HG02840 (cell line): Measurements from ENCODE around the gene SLC12A4.

ENCODE experiments used
- ATAC-seq: cut with Tn5 transposase; IDR thresholded peaks from one replicate; pipeline ENCODE4 v1.9.1; 2021; ENCODE audit warnings: mild to moderate bottlenecking, moderate library complexity, moderate number of reproducible peaks; ENCODE audit not compliant: unreplicated experiment, low FRiP score

Gene SLC12A4

DNA sequence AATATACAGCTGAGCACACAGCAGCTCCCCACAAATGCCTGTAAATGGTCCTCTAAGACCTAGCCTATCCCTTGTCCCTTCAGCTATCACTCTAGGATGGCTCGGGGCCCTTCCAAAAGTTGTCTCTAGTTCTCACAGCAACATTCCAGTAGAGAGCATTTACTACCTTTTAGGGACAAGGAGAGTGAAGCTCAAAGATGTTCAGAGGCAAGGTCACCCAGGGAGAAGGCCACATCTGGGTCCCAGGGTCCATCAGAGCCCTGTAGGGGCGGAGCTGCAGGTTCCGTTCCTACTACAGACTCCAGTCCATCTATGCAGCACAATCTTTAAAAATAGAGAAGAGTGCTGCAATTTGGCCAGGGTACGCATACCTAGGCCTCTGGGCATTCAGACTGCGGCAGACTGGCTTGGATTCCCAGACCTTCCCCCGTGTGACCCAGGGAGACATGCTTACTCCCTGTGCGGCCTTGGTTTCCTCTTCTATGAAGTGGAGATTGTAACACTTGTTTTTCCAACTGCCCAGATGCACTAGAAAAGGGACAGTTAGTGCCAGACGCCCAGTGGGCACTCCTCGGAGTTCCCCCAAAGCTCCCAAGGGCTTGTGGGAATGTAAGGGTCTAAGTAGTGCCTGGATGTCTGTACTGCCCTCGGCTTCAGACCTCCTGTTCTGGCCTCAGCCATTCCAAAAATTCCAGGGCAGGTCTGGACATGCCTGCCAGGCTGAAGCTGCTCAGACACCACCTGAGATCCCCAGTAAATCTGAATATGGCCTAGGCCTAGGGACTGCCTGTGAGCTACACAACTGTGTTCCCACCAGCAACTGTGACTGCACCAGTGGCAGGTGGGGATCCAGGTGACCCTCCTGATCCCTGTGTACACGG, 2.5 kb downstream of the SLC12A4 start:
- ATAC-seq, result no peak

DNA sequence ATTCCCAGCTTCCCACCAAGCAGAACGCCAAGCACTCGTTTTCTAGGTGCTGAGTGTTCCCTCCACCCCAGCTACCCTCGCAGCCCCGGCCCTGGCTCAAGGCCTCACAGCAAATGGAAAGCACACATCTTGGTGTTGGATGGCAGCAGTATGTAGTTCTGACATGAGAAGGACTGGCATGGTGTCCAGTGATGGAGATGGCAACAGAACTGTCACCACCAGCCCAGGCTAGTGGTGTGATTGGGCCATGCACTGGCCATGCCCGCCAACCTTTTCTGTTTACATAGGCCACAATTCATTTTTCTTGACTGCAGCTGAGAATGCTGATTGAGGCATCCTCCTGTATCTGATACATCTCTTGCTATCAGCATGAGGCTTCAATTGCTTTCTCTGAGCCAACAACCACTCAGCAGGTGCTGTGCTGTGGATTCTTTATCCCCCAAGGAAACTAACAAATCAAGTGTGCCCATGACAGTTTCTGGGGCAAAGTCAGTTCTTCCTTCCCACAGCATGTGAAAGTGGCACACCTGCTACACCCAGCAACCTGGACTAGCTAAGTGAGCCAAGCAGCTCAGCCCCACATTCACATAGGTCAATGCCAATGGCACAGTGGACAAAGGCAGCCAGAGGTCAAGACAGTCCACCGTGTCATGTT, 3.8 kb downstream of the SLC12A4 start:
- ATAC-seq, result no peak

DNA sequence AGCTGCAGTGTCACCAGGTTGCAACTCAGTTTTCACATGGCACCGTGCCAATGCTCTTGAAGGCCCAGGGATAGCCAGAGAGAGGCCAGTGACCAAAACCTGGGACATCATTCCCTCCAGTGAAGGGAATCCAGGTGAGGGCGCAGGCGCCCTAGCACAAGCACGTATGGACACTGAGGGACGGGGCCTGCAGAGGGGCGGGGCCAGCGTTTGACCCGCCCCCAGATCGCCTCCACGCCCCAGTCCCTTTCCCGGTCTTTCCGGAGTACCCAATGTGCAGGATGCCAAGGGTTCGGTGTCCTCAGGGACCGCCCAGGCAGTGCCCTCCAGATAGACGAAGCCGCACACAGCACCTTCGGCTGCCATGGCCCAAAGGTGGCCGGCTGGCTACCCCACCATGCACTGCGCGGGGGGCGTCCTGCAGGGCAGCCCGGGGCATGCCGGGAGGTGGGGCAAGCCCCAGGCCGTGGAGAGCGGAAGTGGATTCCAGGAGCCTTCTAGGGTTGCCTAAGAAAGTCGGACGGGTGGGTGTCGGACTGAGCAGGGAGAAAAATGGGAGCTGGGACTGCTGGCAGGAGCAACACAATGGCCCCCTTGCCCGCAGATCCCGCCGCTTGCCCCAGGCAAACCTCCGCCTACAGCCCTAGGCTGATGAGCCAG, 4.6 kb downstream of the SLC12A4 start:
- no peak for ATAC-seq

DNA sequence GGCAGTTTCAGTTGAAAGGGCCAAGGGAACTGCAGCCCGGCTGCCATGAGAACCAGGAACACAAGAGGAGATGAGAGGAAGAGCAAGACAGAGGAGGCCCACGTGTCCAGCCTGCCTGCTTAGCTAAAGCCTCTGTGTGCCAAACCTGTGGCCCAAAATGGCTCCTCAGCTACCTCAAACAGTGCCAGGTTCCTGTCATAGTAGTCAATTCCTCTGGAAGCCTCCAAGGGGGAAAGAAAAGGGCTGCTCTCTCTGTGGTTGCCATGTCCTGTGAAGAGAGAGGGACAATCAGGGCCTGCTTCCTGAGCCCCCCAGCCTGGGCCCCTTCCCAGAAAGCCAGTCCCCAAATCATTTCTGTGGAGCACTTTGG, 5.2 kb downstream of the SLC12A4 start:
- ATAC-seq, result no peak

DNA sequence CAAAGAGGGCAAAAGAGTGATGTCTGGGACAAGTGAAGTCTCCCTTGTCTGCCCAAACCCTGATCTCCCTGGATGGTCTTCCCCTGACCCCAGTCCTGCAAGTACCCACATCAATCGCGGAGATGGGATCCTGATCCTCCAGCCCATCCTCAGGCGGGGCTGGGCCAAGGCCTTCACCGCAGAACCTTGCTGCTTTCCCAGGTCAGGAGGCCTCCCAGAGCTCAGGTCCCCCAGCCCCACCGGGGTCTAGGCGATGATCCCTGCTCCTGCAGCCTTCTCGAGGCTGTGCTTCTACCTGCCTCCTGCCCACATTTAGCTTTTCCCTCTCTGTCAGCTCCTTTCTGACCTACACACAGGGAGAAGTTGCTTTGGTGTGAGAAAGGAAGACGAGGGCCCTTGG, 6.3 kb downstream of the SLC12A4 start:
- no peak for ATAC-seq

DNA sequence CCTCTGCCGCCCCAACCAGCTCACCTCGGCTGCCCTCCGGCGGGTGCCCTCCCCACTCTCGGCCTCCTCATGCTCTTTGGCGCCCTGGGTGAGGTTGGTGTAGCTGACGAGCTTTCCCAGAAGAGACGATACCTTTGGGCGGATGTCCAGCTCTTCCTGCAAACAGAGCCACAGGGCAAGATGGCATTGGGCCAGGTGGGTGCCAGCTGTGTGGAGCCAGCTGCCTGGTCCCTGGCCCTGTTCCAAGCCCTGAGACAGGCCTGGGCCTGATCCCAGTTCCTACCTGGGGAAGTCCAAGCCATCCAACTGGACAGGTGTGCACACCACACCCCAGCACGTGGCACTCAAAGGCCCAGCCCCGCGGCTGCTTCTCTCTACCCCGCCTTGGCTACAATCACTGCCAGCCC, 6.9 kb downstream of the SLC12A4 start:
- no peak for ATAC-seq

DNA sequence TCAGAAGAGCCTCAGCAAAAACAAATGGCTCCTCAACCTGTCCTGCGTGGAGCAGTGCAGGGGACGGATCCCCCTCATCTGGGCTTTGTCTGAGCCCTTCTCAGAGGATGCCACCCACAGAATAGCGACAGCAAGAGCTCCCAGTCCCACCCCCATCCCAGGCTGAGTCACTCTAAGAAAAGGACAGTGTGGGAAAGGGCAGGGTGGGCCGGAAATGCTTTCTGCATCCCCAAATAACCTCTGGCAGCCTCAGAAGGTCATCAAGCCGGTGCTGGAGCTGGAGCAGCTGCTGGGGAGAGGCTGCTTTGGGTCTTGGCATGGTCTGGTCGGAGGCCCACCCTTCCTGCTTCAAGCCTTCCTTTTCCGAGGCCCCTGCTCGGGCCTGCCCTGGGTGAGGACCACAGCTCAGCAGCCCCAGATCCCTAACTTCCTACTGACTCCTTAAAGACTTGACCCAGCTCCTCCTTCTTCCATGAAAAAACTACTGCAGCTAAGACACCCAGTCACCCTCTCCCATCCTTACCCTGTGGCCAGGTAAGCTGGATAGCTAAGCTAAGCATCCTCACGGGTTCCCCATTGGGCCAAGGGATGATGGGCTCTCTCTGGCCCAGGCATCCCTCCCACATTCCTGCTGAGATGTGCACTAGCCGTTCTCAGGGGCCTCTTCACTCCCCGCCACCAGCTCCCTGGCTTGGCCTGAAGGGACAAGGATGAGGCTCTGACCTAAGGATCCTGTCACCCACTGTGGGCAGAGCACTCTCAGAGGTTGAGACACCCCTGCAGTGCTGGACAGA, 8.7 kb downstream of the SLC12A4 start:
- no peak for ATAC-seq

DNA sequence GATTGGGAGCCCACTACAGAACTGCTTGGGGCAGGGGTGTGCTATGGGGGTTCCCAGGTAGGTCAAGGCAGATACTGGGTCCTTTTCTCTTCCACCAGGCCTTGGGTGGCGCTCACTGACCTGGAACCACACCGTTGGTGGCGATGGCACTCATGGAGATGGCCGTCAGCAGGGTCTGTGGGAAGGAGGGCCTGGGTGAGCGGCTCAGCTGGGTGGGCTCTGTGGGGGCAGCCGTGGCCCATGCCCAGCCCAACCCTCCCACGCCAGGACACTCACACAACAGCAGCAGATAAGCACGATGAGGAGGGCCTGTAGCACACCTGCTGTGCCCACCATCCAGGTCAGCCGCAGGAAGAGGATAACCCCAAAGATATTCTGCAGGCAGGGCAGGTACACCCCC, 10.8 kb downstream of the SLC12A4 start:
- ATAC-seq, result no peak

DNA sequence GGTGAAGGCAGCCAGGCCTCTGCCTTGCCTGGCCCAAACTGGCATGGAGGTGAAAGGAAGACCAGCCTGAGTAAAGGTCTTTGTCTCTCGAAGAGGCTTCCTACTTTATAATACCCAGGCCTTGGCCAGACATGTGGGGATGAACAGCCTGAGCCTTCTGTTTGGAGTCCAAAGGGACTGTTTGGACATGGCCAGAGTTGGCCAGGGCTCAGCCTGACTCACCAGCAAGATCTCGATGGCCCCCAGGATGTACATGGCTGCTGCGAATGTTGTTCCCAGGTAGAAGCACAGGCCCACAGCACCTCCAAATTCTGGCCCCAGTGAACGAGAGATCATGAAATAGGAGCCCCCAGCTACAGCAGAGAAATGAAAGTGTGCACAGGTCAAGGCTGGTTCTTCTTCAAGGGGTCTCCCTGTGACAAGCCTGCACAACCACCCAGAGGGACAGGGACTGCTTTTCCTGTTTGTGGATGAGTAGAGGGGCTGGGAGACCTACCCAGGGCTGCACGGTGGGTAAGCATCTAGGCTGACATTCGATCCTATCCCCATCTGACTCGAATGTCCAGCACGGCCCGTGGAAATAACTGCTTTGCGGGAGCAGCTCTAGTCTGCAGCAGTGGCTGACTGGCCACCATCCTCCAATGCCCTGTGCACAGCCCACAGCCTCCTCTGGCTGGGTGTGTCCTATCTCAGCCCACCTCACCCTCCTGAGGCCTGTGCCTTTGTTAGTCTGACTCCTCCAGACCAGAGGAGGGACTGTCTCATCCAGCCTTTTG, 13.8 kb downstream of the SLC12A4 start:
- ATAC-seq, result no peak

DNA sequence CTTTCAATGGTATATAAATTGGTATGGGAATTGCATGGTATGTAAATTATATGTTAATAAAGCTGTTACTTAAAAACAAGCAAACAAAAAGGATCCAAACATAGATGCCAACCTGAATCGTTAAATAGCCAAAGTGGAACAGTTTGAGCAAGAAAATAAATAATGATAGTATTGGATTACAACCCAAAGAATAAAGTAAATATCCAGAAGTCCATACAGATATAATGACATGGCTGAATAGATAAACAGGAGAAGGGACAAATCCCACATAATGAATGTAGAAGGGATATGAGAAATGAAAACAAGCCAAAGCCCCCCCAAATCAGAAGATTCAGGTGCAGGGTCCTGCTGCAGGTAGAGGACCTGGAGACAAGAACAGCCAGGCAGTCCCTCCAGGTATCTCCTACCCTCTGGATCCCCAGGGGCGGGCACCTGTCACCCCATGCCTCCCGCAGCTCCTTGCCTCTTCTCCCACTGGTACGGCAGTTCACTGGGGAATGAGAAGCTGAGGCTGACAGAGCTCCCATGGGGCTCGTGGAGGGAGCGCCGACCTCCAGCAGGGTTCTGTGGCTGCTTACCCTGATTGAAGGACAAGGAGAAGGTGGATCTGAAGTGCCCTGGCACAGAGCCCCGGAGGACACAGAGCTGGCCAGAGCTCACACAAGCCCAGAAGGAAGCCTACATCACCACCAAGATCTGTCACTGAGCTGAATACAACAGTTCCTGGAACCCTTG, 14.6 kb downstream of the SLC12A4 start:
- ATAC-seq, result no peak

DNA sequence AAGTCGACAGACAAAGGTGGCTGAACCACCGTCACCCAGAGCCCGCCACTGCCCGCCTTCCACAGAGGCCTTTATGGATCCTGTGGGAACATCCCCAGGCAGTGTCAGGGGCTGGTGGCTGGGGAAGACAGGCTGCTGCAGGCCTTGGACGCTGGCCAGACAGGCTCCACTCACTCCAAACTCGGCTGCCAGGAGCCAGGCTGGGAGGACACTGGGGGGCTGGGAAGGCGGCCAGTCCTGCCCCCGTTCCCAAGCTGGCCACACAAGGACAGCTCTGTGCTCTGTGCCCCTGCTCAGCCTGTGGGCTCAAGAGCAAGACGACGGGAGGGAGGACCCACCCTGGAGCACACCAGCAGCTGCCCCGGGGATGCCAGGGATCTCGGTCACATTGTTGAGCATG, 17.0 kb downstream of the SLC12A4 start:
- ATAC-seq, result no peak

DNA sequence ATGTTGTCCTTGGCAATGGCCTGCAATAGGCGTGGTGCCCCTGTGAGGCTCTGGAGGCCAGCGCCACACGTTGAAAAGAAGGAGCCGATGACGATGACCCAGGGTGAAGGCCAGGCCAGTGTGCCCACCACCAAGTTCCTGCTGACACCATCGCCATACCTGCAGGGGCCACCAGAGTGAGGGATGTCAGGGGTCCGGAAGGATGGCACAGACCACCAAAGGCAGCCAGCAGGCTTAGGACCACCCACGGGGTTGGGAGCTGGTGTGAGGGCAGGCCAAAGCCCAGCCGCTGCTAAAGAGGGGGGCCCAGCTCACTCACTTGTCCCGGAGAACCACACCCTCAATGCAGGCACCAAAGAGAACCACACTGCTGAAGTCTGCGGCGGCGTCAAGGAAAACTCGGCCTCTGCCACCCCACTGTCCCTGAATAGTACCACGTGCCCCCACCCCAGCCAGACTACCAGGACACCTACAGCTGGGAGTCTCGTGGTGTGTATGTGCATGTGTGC, 18.0 kb downstream of the SLC12A4 start:
- no peak for ATAC-seq

DNA sequence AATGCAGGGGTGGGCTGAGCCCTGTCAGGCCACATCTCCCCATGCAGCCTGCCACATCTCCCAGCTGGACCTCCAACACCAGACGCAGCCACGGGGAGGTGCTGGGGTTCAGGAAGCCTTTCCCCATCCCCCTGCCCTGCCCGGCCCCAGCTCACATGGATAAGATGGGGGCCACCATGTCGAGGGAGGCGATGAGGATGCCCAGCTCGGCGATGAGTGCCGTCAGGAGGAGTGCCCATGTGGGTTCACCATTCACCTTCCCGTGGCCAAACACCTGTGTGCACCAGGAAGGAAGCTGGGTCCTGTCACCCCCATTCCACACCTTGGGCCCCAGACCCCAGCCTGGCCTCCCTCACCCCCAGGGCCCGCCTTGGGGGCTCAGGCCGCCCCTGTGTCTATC, 18.8 kb downstream of the SLC12A4 start:
- ATAC-seq, result no peak

DNA sequence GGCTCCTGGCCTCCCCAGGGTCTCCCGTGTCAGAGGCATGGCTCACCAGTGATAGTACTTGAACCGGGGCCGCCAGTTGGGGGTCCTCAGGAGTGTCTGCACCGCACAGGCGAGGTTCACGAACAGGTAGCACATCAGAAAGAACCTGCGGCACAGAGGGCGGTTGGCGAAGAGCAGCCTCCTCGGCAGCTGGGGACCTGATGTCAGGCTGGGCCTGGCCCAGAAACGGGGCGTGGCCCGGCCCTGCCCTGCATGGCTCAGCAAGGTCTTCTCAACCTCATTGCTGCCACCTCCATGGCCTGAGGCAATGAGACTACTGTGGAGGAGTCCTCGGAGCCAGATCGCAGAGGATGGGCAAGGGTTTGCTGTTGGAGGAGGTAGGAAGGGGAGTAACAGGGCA, 20.4 kb downstream of the SLC12A4 start:
- ATAC-seq, result no peak

DNA sequence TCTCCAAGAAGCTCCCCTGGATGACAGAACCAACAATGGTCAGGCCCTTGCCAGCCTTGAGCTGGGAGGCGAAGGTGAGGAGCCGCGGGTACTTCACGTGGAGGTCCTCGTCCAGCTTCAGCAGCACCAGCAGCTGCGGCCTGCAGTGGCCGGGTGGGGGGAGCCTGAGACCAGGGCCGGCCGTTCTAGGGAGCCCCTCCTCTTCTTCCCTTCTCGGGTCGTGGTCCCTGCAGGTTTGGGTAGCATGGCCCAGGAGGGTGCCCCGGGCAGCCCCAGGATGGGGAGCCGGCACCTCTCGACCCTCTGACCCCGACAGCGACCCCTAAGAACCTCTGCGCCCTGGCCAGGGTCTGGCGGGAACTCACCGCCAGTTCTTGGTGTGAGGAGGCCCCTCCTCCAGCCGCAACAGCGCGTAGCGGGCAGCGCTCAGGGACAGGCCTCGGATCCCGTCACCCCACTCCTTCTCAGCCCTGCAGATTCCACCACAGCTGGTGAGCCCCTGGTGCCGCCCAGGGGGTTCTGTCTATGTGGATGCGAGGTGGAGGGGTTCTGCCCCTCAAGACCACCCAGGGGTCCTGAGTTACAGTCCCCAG, 21.4 kb downstream of the SLC12A4 start:
- ATAC-seq, result no peak

DNA sequence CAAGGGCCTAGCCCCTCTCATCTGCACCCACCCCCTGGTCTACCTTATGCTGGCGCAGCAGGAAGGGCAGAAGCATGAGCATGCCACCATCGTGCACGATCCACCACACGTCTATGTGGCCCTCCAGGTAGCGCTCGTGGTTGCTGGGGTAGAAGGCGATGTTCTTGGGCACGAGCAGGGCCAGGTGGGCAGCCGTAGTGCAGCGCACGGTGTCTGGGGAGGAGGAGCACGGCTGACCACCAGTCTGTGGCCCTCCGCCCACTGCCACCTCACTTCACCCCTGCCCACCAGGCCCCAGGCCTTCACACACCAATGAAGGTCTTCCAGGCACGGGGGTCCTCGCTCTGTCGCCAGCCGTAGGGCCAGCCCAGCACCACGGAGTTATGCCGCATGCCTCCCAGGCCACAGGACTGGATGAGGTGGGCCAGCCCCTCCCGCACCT, 22.3 kb downstream of the SLC12A4 start:
- ATAC-seq, result no peak

DNA sequence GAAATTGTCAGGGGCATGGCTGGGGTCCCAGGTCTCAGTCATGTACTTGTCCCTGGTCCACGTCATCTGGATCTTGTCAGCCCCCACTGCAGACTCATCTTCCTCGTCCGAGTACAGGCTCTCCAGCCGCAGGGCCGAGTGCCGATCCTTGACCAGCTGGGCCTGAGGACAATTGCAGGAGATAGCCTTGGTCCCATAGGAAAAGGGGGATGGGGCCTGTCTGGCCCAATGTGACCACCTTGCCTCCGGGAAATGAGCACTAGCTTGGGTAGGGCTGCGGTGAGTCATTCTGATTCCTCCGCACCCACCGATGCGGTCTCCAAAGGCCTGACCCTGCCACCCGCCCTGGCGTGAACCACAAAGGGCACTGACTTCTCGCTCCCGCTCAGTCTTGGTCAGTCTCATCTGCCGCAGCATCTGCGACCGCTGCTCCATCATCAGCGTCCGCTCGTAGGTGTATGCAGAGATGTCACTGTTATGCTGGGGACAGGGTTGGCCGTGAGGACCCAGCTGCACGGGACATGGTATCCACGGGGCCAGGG, 23.0 kb downstream of the SLC12A4 start:
- no peak for ATAC-seq

DNA sequence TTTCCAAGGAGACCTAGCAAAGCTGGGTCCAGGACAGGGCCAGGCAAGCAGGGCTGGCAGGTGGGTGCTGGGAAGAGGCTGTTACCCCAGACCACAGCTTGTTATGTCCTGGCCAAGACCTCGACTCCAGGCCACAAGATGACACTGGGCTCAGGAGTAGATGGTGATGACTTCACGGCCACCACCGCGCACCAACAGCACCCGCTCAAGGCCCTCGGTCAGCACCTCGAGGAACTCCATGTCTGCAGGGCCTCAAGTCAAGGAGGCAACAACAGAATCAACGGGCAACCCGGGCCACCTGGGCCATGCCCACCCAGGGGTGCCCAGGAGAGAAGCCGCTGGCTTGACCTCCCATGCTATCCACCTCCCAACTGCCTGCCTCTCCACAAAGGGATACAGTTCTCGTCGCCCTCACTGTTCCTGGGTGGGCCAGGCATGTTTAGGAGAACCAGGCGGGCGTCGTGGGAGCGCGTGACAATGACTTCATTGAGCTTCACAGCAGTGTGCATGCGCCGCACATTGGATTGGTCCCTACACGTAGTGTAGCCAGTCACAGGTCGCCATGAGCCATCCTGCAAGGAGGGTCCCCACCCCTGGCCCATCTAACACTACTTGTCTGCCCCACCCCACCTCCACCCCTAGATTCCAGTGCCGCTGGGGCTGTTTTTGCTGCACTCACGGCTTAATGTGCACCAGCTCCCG, 23.6 kb downstream of the SLC12A4 start:
- ATAC-seq, result no peak
